ENCODE data around the gene LIF. TPM values are rescaled to one million over a fixed set of nuclear protein-coding genes. Genes with fewer than 3 reads are reported as not detected.

The LIF gene
- total RNA-seq, 1 donor from 2014 or later, result 208 TPM

DNA sequence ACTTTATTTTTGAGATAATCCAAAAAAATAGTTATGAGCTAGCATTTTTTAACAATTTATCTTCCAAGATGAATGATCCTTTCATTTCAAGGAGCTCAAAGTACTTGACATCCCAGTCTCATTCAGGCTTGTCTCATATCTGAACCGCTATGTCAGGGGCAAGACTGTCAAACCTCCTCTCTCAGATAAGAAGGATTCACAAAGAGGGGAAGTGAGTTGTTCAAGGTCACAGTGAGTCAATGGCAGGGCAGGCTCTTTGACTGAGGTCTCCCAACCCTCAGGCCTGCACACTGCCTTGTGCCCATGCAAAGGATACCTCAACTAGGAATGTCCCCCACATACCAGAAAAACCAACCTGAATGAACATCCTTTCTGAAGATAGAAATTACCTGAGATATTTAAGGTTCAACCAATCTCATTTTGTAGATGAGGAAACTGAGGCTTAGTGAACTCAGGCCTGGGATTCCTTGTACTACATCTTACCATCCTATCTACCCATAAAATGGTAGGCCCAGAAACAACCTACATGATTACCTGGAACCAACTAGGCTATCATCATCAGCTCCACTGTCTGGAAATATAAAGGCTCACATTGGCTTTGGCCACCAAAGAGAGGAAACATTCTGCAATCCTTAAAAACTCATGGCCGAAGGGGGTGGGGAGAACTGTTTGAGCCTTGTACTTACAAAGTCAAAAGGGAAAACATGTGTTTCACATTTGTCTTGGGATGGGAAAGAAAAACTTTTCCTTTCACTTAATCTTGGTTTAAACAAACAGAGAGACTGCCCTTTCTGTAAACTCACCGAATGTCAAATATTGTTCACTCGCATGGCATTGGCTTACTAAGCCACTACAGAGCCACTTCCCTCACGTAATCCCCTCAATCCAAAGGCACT lies 51.1 kb downstream of the LIF start:
- intact Hi-C loops (cut with micrococcal nuclease), result loop anchor here (1.0 to 2.0 kb wide), 3 partner anchors 17 to 25 kb away; no protein-coding TSS in a partner anchor

GRCh38 chr22:30193031-30193775 lies 53.4 kb downstream of the LIF start:
- intact Hi-C loops (cut with micrococcal nuclease), result loop anchor here (5.0 kb wide), 1 partner anchor 36 kb away; no protein-coding TSS in a partner anchor

DNA sequence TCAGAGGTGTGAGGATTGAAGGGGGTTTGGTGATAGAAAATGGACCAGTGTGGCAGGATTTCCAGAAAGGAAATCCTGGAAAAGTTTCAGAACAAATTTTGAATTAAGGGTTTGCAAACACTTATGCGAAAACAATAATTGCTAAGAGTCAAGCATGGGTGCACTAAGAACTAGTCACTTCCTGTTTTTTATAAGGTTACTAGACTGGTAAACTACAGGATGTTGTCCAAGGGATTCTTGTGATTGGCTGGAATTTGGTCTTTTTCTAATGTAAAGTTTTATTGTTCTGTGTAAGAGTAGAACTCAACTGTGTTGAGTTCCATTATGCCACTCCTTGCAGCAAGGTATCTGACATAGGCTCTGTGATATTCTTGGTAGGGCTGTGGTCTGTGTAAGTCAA lies 54.1 kb downstream of the LIF start:
- intact Hi-C loops (cut with micrococcal nuclease), result loop anchor here (1.0 to 5.0 kb wide), 2 partner anchors 8 to 35 kb away; no protein-coding TSS in a partner anchor

- intact Hi-C loops (cut with micrococcal nuclease), result loop anchor here (5.0 kb wide), 1 partner anchor 34 kb away; no protein-coding TSS in a partner anchor
Measured at GRCh38 chr22:30191040-30191701, 55.4 kb downstream of the LIF start.

DNA sequence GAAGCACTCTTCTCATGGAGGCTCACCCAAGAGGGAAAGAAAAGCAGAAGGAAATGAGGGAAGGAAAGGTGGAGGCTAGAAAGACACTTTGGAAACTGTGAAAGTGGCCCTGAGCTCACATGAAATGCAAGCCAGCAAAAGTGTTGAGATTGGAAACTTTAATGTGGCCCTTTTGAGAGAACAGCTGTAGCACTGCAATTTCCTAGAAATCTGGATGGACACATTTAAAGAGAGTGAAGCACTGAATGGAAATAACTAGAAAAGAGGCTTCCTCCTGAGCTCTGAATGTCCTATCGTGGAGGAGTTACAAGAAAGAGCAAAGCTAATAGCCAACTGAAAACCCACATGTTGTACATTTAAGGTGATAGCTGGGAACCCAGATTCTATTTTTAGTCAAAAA lies 56.0 kb downstream of the LIF start:
- intact Hi-C loops (cut with micrococcal nuclease), result loop anchor here (5.0 kb wide), 1 partner anchor 33 kb away; no protein-coding TSS in a partner anchor

Other genes starting within 250 kb of the LIF start
- 0.10 TPM in 1 of 2 replicates, not detected in the other for gene HORMAD2, start 166.3 kb downstream of the LIF start, total RNA-seq
- gene OSM, start 20.1 kb upstream of the LIF start, total RNA-seq, result 193 and 195 TPM in 2 replicates
- gene CASTOR1, start 42.7 kb upstream of the LIF start, total RNA-seq, result 16.6 and 17.5 TPM in 2 replicates
- gene TBC1D10A, start 80.2 kb upstream of the LIF start, total RNA-seq, result 46.7 and 51.8 TPM in 2 replicates
- gene SF3A1, start 110.1 kb upstream of the LIF start, total RNA-seq, result 260 and 266 TPM in 2 replicates
- 4.6 and 5.4 TPM in 2 replicates for gene CCDC157, start 110.2 kb upstream of the LIF start, total RNA-seq
- gene RNF215, start 140.7 kb upstream of the LIF start, total RNA-seq, result 9.3 and 9.5 TPM in 2 replicates
- 11.1 and 12.2 TPM in 2 replicates for gene SEC14L2, start 150.3 kb upstream of the LIF start, total RNA-seq
- gene MTFP1, start 179.0 kb upstream of the LIF start, total RNA-seq, result 43.1 and 43.8 TPM in 2 replicates
- gene SEC14L3, start 225.3 kb upstream of the LIF start, total RNA-seq, result 0.22 TPM in 1 of 2 replicates, not detected in the other

Measured in T-helper 1 cell treated with Interleukin-12 subunit alpha and Interleukin-12 subunit beta and Interleukin-4 antibody, amounts not matched to agents 30 ng/mL and 1 ng/mL, for 36 hours (primary cell).